Hepatocyte (in vitro differentiated cells): ENCODE results near the gene PDE4D. TPM values are rescaled to one million over a fixed set of nuclear protein-coding genes. Genes with fewer than 3 reads are reported as not detected.

Experiments
- DNase-seq: peaks from one replicate; pipeline ENCODE4 v3.0.0-alpha.2; 2016; ENCODE audit warnings: low spot score
- H2AFZ ChIP-seq: fragments of 200-600 bp; sonication (generic); 2 replicates; pipeline ENCODE4 v1.6.0; 2016; ENCODE audit warnings: antibody characterized with exemption, mild to moderate bottlenecking
- H3K27ac ChIP-seq: fragments of 200-600 bp; sonication (generic); 2 replicates; pipeline ENCODE4 v1.5.1; 2016; ENCODE audit warnings: mild to moderate bottlenecking
- H3K27me3 ChIP-seq: fragments of 200-600 bp; sonication (generic); 2 replicates; pipeline ENCODE4 v1.6.1; 2016
- H3K36me3 ChIP-seq: fragments of 200-600 bp; sonication (generic); replicated peaks from 2 replicates; pipeline ENCODE4 v1.5.1; 2016; ENCODE audit warnings: low read depth; ENCODE audit not compliant: insufficient read depth
- H3K4me1 ChIP-seq: fragments of 200-600 bp; sonication (generic); 2 replicates; pipeline ENCODE4 v1.5.1; 2016; ENCODE audit warnings: mild to moderate bottlenecking, moderate library complexity; ENCODE audit not compliant: insufficient read depth
- H3K4me2 ChIP-seq: fragments of 200-600 bp; sonication (generic); 2 replicates; pipeline ENCODE4 v1.6.0; 2016
- H3K4me3 ChIP-seq: fragments of 200-600 bp; sonication (generic); 2 replicates; pipeline ENCODE4 v1.5.1; 2016; ENCODE audit warnings: mild to moderate bottlenecking
- H3K79me2 ChIP-seq: fragments of 200-600 bp; sonication (generic); 2 replicates; pipeline ENCODE4 v1.6.0; 2017; ENCODE audit warnings: mild to moderate bottlenecking
- H3K9me2 ChIP-seq: fragments of 200-600 bp; sonication (generic); replicated peaks from 2 replicates; pipeline ENCODE4 v1.6.0; 2017; ENCODE audit warnings: mild to moderate bottlenecking; ENCODE audit not compliant: insufficient read depth
- H3K9me3 ChIP-seq: fragments of 200-600 bp; sonication (generic); 2 replicates; pipeline ENCODE4 v1.5.1; 2016; ENCODE audit warnings: low read depth, mild to moderate bottlenecking
- H4K20me1 ChIP-seq: fragments of 200-600 bp; sonication (generic); 2 replicates; pipeline ENCODE4 v1.6.0; 2016; ENCODE audit warnings: mild to moderate bottlenecking; ENCODE audit not compliant: insufficient read depth, poor library complexity, severe bottlenecking
- CTCF ChIP-seq: fragments of 200-600 bp; sonication (generic); IDR thresholded peaks from 2 replicates; pipeline ENCODE4 v1.5.1; 2016; ENCODE audit warnings: antibody characterized with exemption, mild to moderate bottlenecking; ENCODE audit not compliant: poor library complexity
- EZH2 ChIP-seq: fragments of 200-600 bp; sonication (generic); IDR thresholded peaks from 2 replicates; pipeline ENCODE4 v1.6.1; 2016; ENCODE audit warnings: antibody characterized with exemption, mild to moderate bottlenecking, borderline replicate concordance
- EZH2phosphoT487 ChIP-seq: fragments of 200-600 bp; sonication (generic); IDR thresholded peaks from one replicate; pipeline ENCODE4 v1.6.1; 2018; ENCODE audit warnings: antibody characterized with exemption, mild to moderate bottlenecking, low read depth, moderate library complexity; ENCODE audit not compliant: unreplicated experiment, severe bottlenecking
- WGBS: methylation state at CpG from one replicate; pipeline ENCODE4 v1.1.6; 2016; ENCODE audit warnings: low lambda C conversion rate; ENCODE audit errors: missing lambda C conversion rate; 5-methylcytosine and 5-hydroxymethylcytosine counted together
- polyA plus RNA-seq: library from polyadenylated mRNA; unstranded; fragments of >200 nt; fragmentation: Nextera tagmentation; extraction: Ambion mirVana; gene quantifications from 2 replicates; pipeline ENCODE4 v1.2.1, GENCODE V29; 2016
- total RNA-seq: library from RNA; depleted of rRNA; stranded (reverse); fragments of >200 nt; gene quantifications from 2 replicates; pipeline ENCODE4 v1.2.3, GENCODE V29; 2014

Gene PDE4D
- total and polyA plus RNA-seq, 2 experiments from 2014 or later: 14.5 to 45.2 TPM

GRCh38 chr5:59792983-59793585 is 100.4 kb downstream of the PDE4D start:
- no peak overlapping the region for H3K4me2 ChIP-seq
- H3K9me3 ChIP-seq: no peaks in the 10 kb centered on the region
- H2AFZ ChIP-seq: no peak overlapping the region

GRCh38 chr5:59791617-59792016 is 101.9 kb downstream of the PDE4D start:
- TF ChIP-seq CTCF (no peak), EZH2 (no peak), EZH2phosphoT487 (no peak)
- DNase-seq: no peak
- H3K4me3 ChIP-seq: no peak overlapping the region
- WGBS: 45% methylated on average over 3 of the region's 3 CpGs
- no peaks in the 10 kb centered on the region for H3K9me2 ChIP-seq
- H3K36me3 ChIP-seq: no peaks in the 10 kb centered on the region
- H3K79me2 ChIP-seq: no peaks in the 10 kb centered on the region
- H4K20me1 ChIP-seq: no peaks in the 10 kb centered on the region
- peak overlapping the region; percentile 9 for H3K4me2 ChIP-seq
- H3K9me3 ChIP-seq: no peaks in the 10 kb centered on the region
- H3K27me3 ChIP-seq: no peaks in the 10 kb centered on the region
- peaks cover 6% of the 10 kb centered on the region for H3K4me1 ChIP-seq
- peak overlapping the region; percentile 11 for H3K27ac ChIP-seq
- H2AFZ ChIP-seq: no peak overlapping the region

More at GRCh38 chr5:59792983-59793585, 100.4 kb downstream of the PDE4D start:
- Histone ChIP-seq H3K36me3 (no peaks in the 10 kb centered on the region), H4K20me1 (no peaks in the 10 kb centered on the region), H3K4me3 (no peak overlapping the region), H3K4me1 (peaks cover 6% of the 10 kb centered on the region), H3K27me3 (no peaks in the 10 kb centered on the region), H3K79me2 (no peaks in the 10 kb centered on the region), H3K27ac (no peak overlapping the region), H3K9me2 (no peaks in the 10 kb centered on the region)
- no peak for DNase-seq
- WGBS: 81% methylated on average over 6 of the region's 6 CpGs
- TF ChIP-seq EZH2phosphoT487 (no peak), CTCF (no peak), EZH2 (no peak)

DNA sequence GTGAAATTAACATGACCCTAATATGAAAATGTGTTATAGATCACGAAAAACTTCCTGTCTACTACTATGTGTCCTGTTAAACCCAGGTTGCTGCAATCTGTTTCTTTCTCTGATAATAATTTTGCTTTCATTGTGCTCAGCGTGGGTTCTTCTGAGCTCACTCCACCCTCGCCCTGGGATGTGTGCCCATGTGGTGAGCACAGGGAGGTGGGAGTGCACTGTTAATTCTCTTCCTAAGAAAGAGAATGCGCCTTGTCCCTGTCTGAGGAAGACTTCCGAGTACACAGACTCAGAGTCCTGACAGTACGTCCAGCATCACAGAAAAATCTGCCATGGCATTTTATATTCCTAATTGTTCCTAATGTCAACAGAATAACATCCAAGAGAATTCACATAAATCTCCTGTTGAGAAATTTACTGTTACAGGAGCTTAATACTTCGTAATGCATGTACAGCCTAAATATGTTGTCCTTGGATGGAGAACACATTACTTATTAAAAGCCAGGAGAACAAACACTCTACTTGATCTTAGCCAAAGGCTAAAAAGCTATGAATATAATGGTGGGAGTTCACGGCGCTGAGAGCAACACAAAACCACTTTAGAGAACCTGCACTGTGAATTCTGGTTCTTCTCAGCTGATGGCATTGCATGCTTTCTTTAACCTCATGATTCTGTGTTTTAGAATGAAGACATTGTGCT is 102.6 kb downstream of the PDE4D start:
- Histone ChIP-seq H3K36me3 (no peaks in the 10 kb centered on the region), H3K4me3 (no peak overlapping the region), H3K4me1 (peaks cover 6% of the 10 kb centered on the region), H3K79me2 (no peaks in the 10 kb centered on the region), H3K9me3 (no peaks in the 10 kb centered on the region), H3K4me2 (peak overlapping the region; percentile 9), H3K9me2 (no peaks in the 10 kb centered on the region), H4K20me1 (no peaks in the 10 kb centered on the region), H3K27me3 (no peaks in the 10 kb centered on the region), H3K27ac (peak overlapping the region; percentile 11), H2AFZ (no peak overlapping the region)
- 69% methylated on average over 9 of the region's 9 CpGs for WGBS
- TF ChIP-seq CTCF (no peak), EZH2phosphoT487 (no peak), EZH2 (no peak)
- no peak for DNase-seq
